HEK293 (cell line): ENCODE results near the gene PDXDC1.
"Not testable (repeated sequence)": the region's sequence is repeated elsewhere in the genome, so short reads cannot be mapped to it uniquely, and the experiment has no call there.

Experiments
- CTCF ChIA-PET: fragments of 350-600 bp; formaldehyde crosslinking; extraction: SDS; loops from one replicate; lab custom pipeline; 2021; ENCODE audit warnings: antibody characterized with exemption; lab: Yijun Ruan, JAX
- POLR2A ChIA-PET: fragments of 300-600 bp; formaldehyde crosslinking; extraction: SDS; loops from one replicate; lab custom pipeline; 2020; ENCODE audit warnings: antibody characterized with exemption, inconsistent platforms; lab: Yijun Ruan, JAX
- H3K27ac ChIP-seq: fragments of 200-500 bp; sonication (Bioruptor generic); 2 replicates; pipeline ENCODE4 v1.5.1; 2014; ENCODE audit warnings: low read depth, low read length, control low read depth, inconsistent platforms; ENCODE audit errors: extremely low read depth
- H3K36me3 ChIP-seq, 2 experiments: fragments of 200-500 bp in 1 of 2; sonication (Bioruptor generic) in 1 of 2; 1 replicate in 1 of 2; 2 replicates in 1 of 2; pipeline ENCODE4 v1.5.1; 2014 to 2017; ENCODE audit warnings: inconsistent platforms in 2 of 2, low read length in 2 of 2; ENCODE audit not compliant: control insufficient read depth in 2 of 2, insufficient read depth in 1 of 2
- H3K4me1 ChIP-seq: fragments of 200-500 bp; sonication (Bioruptor generic); 2 replicates; pipeline ENCODE4 v1.5.1; 2014; ENCODE audit warnings: mild to moderate bottlenecking, low read length, inconsistent platforms; ENCODE audit not compliant: control insufficient read depth, insufficient read depth
- H3K4me3 ChIP-seq: 2 replicates; pipeline ENCODE4 v1.5.1; 2011; ENCODE audit warnings: low read depth, mild to moderate bottlenecking, control low read depth, low read length, moderate library complexity
- H3K9me3 ChIP-seq: fragments of 200-500 bp; sonication (Bioruptor generic); 2 replicates; pipeline ENCODE4 v1.5.1; 2014; ENCODE audit warnings: low read depth, low read length, inconsistent platforms; ENCODE audit not compliant: control insufficient read depth, insufficient read depth
- ZBTB17 ChIP-seq: fragments of 450-650 bp; formaldehyde crosslinking; IDR thresholded peaks from 2 replicates; pipeline ENCODE4 v1.5.1; 2016; ENCODE audit warnings: missing biosample characterization, missing genetic modification characterization
- ZBTB21 ChIP-seq: fragments of 450-650 bp; formaldehyde crosslinking; IDR thresholded peaks from 2 replicates; pipeline ENCODE4 v1.5.1; 2017; ENCODE audit warnings: missing biosample characterization, missing genetic modification characterization
- ZNF366 ChIP-seq: fragments of 450-650 bp; formaldehyde crosslinking; conservative IDR thresholded peaks from 2 replicates; pipeline ENCODE4 v1.5.1; 2016; ENCODE audit warnings: missing biosample characterization, missing genetic modification characterization
- ZNF629 ChIP-seq: fragments of 450-650 bp; formaldehyde crosslinking; IDR thresholded peaks from 2 replicates; pipeline ENCODE4 v1.5.1; 2017; ENCODE audit warnings: missing biosample characterization, missing genetic modification characterization
- TF ChIP-seq, protein P1 (sequence below): fragments of 450-650 bp; formaldehyde crosslinking; IDR thresholded peaks from 2 replicates; pipeline ENCODE4 v1.5.1; 2016; ENCODE audit warnings: missing biosample characterization, missing genetic modification characterization, low read depth

Gene PDXDC1

GRCh38 chr16:15168953-15169652 is 194.3 kb downstream of the PDXDC1 start:
- H3K36me3 ChIP-seq, H3K4me3 ChIP-seq, H3K27ac ChIP-seq, CTCF ChIA-PET, H3K9me3 ChIP-seq, H3K4me1 ChIP-seq, POLR2A ChIA-PET: not testable (repeated sequence)
- TF ChIP-seq, protein P1, sequence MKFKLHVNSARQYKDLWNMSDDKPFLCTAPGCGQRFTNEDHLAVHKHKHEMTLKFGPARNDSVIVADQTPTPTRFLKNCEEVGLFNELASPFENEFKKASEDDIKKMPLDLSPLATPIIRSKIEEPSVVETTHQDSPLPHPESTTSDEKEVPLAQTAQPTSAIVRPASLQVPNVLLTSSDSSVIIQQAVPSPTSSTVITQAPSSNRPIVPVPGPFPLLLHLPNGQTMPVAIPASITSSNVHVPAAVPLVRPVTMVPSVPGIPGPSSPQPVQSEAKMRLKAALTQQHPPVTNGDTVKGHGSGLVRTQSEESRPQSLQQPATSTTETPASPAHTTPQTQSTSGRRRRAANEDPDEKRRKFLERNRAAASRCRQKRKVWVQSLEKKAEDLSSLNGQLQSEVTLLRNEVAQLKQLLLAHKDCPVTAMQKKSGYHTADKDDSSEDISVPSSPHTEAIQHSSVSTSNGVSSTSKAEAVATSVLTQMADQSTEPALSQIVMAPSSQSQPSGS (tag by site-specific recombination), result peak; percentile 58; the same call in 1 of the 2 replicates
- TF ChIP-seq ZNF629 (tag by site-specific recombination), result peak; percentile 80
- TF ChIP-seq ZBTB21 (tag by site-specific recombination), result peak; percentile 74

DNA sequence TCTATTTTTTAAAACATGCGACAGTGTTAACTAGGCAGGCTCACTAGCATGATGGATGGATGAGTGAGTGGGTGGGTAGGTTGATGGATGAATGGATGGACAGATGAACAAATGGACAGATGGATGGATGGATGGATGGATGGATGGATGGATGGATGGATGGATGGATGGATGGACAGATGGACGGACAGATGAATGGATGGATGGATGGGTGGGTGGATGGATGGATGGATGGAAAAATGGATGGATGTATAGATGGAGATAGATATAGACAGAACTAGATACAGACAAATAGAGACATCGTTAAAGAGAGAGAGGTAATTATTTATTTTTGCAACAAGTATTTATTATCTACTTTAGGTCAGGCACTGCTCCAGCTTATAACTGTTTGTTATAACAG is 205.1 kb downstream of the PDXDC1 start:
- H3K4me1 ChIP-seq, result not testable (repeated sequence)
- peak; percentile 86 for TF ChIP-seq ZNF366 (tag by site-specific recombination)
- TF ChIP-seq ZBTB17 (tag by site-specific recombination), result peak; percentile 74
- TF ChIP-seq, all 188 proteins: peak for 2; not testable (repeated sequence) for 186
- CTCF ChIA-PET, H3K4me3 ChIP-seq, H3K27ac ChIP-seq, H3K9me3 ChIP-seq, POLR2A ChIA-PET, H3K36me3 ChIP-seq: not testable (repeated sequence)

GRCh38 chr16:15180946-15181345 is 206.1 kb downstream of the PDXDC1 start:
- H3K4me1 ChIP-seq, H3K9me3 ChIP-seq, CTCF ChIA-PET, H3K36me3 ChIP-seq, POLR2A ChIA-PET, H3K4me3 ChIP-seq, H3K27ac ChIP-seq: not testable (repeated sequence)

GRCh38 chr16:15184000-15184399 is 209.2 kb downstream of the PDXDC1 start:
- H3K4me3 ChIP-seq, H3K36me3 ChIP-seq, CTCF ChIA-PET, H3K27ac ChIP-seq, POLR2A ChIA-PET, H3K9me3 ChIP-seq, H3K4me1 ChIP-seq: not testable (repeated sequence)
